ENCODE measurements around the gene ITPR1.

Gene ITPR1

GRCh38 chr3:4799266-4800256 is 306.4 kb downstream of the ITPR1 start:
- in situ Hi-C loops (cut with HindIII; ENCODE audit: low sequenced_read_pairs) = no loop called here

GRCh38 chr3:4800595-4800994 is 307.4 kb downstream of the ITPR1 start:
- DNase-seq (ENCODE audit: low read depth, low spot score) = no peak
- no peak for TF ChIP-seq CTCF (IDR thresholded peaks at IDR 0.05; ENCODE audit: low read depth, low read length)
- in situ Hi-C loops (cut with HindIII; ENCODE audit: low sequenced_read_pairs) = no loop called here

More at GRCh38 chr3:4799266-4800256, 306.4 kb downstream of the ITPR1 start:
- no peak for DNase-seq (ENCODE audit: low read depth, low spot score)
- no peak for TF ChIP-seq CTCF (IDR thresholded peaks at IDR 0.05; ENCODE audit: low read depth, low read length)
- no peak overlapping the region for H3K4me3 ChIP-seq (ENCODE audit: low read depth, low read length)

GRCh38 chr3:4801892-4802291 is 308.7 kb downstream of the ITPR1 start:
- in situ Hi-C loops (cut with HindIII; ENCODE audit: low sequenced_read_pairs) = no loop called here
- TF ChIP-seq CTCF (IDR thresholded peaks at IDR 0.05; ENCODE audit: low read depth, low read length) = no peak
- no peak for DNase-seq (ENCODE audit: low read depth, low spot score)
- H3K4me3 ChIP-seq (ENCODE audit: low read depth, low read length) = no peak overlapping the region

More at GRCh38 chr3:4800595-4800994, 307.4 kb downstream of the ITPR1 start:
- H3K4me3 ChIP-seq (ENCODE audit: low read depth, low read length) = no peak overlapping the region

DNA sequence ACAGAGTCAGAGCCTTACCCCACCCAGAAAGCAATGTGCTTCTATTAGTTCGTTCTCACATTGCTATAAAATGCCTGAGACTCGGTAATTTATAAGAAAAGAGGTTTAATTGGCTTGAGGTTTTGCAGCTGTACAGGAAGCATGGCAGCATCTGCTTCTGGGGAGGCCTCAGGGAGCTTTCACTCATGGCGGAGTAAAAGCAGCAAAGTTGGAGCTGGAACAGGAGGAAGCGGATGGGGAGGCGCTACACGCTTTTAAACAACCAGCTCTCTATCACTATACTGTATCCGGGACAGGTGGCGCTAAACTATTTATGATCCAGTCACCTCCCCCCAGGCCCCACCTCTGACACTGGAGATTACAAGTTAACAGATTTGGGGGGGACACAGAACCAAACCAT is 309.8 kb downstream of the ITPR1 start:
- no peak for TF ChIP-seq CTCF (IDR thresholded peaks at IDR 0.05; ENCODE audit: low read depth, low read length)
- in situ Hi-C loops (cut with HindIII; ENCODE audit: low sequenced_read_pairs) = no loop called here
- H3K4me3 ChIP-seq (ENCODE audit: low read depth, low read length) = no peak overlapping the region
- DNase-seq (ENCODE audit: low read depth, low spot score) = no peak

- in situ Hi-C loops (cut with HindIII; ENCODE audit: low sequenced_read_pairs) = no loop called here
- DNase-seq (ENCODE audit: low read depth, low spot score) = no peak
- no peak overlapping the region for H3K4me3 ChIP-seq (ENCODE audit: low read depth, low read length)
- no peak for TF ChIP-seq CTCF (IDR thresholded peaks at IDR 0.05; ENCODE audit: low read depth, low read length)
Observed at GRCh38 chr3:4804161-4805058, 311.3 kb downstream of the ITPR1 start.

DNA sequence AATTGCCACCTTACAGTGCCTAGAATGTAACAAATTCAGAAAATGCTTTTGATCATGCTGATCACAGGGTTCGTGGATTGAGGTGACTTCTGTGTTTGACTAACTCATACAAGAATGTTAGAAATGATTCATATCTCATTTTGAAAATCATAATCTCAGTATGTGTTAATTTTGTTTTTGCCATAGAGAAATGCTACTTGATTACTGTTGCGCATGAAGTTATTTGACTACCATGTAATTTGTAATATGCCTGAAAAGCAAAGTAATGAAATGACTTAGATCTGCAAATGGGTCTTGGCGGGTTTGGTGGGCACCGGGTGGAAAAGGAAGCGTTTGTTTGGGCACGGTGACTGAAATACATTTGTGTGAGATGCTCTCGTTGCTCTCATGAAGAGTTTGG is 312.5 kb downstream of the ITPR1 start:
- no peak for DNase-seq (ENCODE audit: low read depth, low spot score)
- H3K4me3 ChIP-seq (ENCODE audit: low read depth, low read length) = no peak overlapping the region
- in situ Hi-C loops (cut with HindIII; ENCODE audit: low sequenced_read_pairs) = no loop called here
- no peak for TF ChIP-seq CTCF (IDR thresholded peaks at IDR 0.05; ENCODE audit: low read depth, low read length)
